NCI-H2081 (cell line): ENCODE results near the gene MAGI1.
A peak's percentile ranks its signal among the peaks of the same experiment; 100 is the strongest.

Experiments
- DNase-seq, 2 experiments: peaks; one replicate each; lab custom pipeline; 2025; lab: John Stamatoyannopoulos, UW

The MAGI1 gene

DNA sequence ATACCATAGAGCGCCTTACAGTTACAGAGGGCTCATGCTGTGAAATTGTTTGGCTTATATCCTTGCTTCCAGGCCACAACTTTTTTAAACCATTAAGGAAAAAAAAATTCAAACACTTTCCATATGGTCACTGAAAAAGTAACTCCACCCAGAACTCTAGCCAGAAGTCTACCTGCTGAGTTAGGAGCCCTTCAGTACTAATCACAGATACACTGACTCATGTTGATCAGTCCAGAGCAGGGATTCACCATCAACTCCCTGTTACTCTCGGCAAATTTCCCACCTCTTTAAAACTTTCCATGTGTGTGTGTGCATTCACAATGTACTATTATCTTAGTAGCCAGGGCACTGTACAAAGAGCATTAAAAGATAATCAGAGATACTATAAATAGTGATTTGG, 372.8 kb downstream of the MAGI1 start:
- no peak for DNase-seq

GRCh38 chr3:65664931-65665330, 373.8 kb downstream of the MAGI1 start:
- DNase-seq = no peak

DNA sequence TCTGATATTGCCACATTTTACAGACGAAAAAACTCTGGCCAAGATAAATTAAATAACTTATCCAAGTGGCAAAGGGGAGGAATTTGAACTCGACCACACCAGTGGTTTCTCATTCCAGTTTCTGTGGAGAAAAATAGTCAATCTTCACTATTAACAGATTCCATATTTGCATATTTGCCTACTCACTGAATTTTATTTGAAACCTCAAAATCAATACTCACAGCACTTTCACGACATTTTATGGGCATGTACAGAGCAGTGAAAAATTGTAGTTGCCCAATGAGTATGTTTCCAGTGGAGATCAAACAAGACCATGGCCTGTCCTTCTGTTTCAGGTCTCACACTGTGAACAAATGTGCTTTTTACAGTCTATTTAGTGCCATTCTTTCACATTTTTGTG, 374.3 kb downstream of the MAGI1 start:
- no peak for DNase-seq

DNA sequence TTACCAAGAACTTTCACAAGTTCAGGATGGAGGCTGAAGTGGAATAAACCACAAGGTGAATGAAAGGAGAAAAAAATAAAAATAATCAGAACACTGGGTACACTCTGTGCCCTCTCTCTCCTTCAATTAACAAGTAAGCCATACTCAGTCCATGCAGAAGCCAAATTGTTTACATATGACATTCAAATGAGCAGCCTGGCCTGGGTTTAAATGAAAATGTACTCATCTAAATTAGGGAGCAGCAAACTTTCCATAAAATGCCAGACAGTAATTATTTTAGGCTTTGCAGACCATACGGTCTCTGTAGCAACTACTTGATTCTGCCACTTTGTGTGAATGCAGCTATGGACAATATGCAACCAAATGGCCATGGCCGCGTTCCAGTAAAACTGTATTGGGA, 376.6 kb downstream of the MAGI1 start:
- no peak for DNase-seq

- no peak for DNase-seq
Observed at GRCh38 chr3:65660000-65660598, 378.6 kb downstream of the MAGI1 start.

GRCh38 chr3:65659396-65659795, 379.3 kb downstream of the MAGI1 start:
- no peak for DNase-seq

- no peak for DNase-seq
Observed at GRCh38 chr3:65658401-65658800, 380.3 kb downstream of the MAGI1 start.

DNA sequence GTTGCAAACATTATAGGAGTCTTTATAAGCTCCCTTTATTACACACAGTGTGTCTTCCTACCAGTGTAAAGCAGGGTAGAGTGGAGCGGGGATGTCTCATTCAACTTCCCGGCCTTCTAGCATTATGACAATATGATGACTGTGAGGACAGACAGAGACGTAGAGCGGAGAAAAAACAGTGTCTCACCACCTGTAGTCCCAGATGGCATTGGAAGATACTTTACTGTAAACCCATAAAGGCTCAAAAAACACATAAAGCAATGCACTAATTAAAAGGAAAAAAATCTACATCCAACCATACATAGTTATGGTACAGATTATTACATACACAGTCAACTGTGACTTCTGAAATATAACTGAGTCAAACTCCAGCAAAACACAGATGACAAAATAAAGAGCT, 383.7 kb downstream of the MAGI1 start:
- DNase-seq = no peak

DNA sequence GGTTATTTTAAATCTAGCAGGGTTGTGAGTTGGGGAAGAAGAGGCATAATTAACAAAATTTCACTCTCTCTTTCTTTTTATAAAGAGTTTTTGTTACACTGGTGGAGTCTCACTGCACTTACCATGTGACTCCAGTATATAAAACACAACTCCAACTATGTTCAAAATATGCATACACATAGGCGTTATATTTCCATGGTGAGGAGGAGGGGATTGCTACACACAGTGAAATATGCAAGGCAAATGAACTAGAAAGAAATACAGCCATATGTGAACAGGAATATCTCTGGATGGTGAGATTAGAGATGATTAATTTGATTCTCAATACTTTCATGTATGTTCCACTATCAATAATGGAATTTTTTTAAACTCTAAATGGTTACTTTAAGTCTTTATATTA, 385.0 kb downstream of the MAGI1 start:
- no peak for DNase-seq

- DNase-seq = no peak
Observed at GRCh38 chr3:65650247-65650646, 388.5 kb downstream of the MAGI1 start.

GRCh38 chr3:65647369-65647768, 391.3 kb downstream of the MAGI1 start:
- no peak for DNase-seq

DNA sequence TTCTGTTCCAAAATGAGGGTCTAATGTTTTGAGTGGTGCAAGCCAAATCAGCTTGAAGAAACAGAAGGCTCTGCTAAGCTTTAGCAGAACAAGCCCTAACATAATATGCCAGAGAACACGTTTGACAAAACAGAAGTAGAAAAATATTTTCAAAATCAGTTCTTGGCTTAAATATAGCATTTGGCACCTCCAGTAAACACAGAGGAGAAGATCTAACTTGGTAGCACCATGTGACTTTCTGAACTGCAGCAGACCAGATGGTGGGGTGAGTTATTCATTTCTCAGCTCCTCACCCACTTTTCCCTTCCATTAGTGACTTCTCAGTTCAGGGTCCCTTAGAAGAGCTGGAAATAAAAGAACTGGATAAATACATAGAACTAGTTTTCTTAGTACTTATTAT, 395.8 kb downstream of the MAGI1 start:
- no peak for DNase-seq

- no peak for DNase-seq
Observed at GRCh38 chr3:65641777-65642176, 396.9 kb downstream of the MAGI1 start.

- no peak for DNase-seq
Observed at GRCh38 chr3:65641045-65641444, 397.7 kb downstream of the MAGI1 start.

DNA sequence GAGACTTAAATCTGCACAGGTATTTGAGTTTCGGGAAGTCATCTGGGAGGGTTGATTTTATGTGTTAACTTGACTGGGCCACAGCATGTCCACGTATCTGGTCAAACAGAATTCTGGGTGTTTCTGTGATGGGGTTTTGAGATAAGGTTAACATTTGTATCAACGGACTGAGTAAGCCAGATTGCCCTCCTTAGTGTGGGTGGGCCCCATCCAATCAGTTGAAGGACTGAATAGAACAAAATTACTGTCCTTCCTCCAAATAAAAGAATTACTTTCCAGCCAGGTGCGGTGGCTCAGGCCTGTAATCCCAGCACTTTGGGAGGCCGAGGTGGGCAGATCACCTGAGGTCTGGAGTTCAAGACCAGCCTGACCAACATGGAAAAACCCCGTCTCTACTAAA, 399.3 kb downstream of the MAGI1 start:
- DNase-seq = no peak

DNA sequence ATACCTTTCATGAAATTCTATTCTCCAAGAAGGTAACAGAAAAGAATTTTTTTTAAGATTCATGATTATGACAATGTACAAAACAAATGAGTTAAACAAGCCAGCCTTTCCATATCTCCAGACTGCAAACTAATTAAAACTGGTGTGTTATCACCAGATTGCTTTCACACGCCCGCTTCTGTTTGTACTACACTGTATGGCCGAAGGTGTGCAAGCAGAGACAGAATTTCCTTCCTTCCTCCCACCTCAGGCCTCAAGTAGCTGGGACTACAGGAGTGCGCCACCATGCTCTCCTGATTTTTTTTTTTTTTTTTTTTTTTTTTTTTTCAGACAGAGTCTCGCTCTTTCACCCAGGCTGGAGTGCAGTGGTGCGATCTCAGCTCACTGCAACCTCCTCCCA, 400.4 kb downstream of the MAGI1 start:
- no peak for DNase-seq

GRCh38 chr3:65636326-65636725, 402.4 kb downstream of the MAGI1 start:
- DNase-seq = peak; percentile 48 to 74

DNA sequence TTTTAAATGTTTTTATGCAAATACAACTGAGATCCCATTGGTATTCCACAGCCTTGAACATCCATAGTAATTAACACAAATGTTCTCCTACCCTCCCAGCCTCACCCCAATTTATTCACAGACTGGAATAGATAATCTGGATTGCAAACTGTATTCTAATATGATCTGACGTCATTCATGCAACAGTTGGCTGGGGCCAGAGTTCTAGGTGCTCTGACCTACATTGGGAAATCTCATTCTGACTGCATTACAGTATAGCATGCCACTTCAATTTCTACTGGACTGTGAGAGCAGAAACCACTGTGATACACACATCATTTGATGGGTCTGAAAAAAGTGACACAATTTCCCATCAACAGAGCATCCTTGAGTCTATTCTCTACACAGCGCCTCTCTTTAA, 403.1 kb downstream of the MAGI1 start:
- no peak for DNase-seq

- no peak for DNase-seq
Observed at GRCh38 chr3:65633018-65633638, 405.6 kb downstream of the MAGI1 start.

DNA sequence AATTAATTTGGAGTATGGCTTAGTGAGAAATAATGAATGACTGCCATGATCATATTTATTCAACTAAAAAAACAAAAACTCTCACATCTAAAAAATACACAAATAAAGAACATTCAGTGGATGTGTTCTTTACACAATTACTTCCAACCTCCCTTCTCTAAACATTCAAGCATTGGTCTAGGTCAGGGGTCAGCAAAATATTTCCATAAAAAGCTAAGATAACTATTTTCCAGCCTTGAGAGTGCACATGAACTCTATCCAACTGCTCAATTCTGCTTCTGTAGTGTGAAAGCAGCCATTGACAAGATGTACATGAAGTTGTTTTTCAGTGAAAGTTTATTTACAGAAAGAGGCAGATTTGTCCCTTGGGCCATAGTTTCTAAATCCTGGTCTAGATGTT, 406.3 kb downstream of the MAGI1 start:
- no peak for DNase-seq

DNA sequence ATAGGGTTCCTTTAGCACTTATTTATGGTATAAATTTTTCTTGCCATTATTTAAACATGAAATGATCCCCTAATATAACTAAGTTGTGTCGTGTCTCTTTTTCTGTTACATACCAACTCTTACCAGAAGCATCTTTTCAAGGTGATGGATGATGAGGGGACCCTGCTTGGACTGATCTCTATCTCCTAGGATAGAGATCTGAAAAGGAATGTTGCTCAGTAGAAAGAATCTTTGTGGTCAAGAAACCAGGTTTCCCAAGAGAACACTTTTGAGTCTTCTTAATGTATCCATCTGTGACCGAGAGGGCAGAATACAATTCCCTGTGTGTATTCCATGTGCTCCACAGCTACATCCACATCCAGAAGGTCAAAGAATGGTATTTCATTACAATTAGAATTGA, 409.7 kb downstream of the MAGI1 start:
- DNase-seq = no peak

DNA sequence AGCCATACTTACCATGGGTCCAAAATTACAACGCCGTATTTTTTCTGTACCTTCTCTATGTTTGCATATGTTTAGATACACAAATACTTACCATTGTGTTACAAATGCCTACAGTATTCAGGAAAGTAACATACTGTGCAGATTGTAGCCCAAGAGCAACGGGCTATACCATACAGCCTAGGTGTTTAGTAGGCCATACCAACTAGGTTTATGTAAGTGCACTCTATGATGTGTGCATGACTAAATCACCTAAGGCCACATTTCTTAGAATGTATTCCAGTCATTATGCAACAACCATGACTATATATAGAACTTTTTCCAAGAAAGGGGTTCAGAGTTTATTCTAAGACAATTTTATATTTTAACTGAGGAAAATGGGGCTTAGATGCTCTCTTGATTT, 411.7 kb downstream of the MAGI1 start:
- DNase-seq = no peak

- no peak for DNase-seq
Observed at GRCh38 chr3:65625305-65625704, 413.4 kb downstream of the MAGI1 start.

DNA sequence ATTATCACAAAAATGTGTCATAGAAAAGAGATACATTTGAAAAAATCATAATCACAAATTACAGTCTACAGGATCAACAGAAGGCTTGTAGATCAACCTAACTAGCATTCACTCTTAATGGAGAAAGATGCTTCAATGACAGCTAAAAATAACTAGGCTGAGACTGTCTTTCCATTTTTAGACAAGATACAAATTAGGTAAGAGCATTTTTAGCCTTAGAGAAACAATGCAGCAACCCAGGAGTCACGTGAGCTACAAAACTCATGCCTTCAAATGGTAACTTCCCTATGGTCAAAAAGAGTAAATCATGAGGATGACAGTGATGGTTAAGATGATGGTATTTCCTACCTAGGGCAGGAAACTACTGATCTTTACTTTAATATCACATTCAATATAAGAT, 415.4 kb downstream of the MAGI1 start:
- no peak for DNase-seq
